Subcutaneous adipose tissue (tissue), 4 donors: ENCODE results near the gene SP6. TPM values are rescaled to one million over a fixed set of nuclear protein-coding genes. Genes with fewer than 3 reads are reported as not detected.

Experiments used
- CTCF ChIP-seq: fragments of 450-650 bp; IDR thresholded peaks from one replicate; pipeline ENCODE4 v1.5.1; 2016; ENCODE audit warnings: low read depth, mild to moderate bottlenecking, control low read depth, antibody characterized with exemption, moderate library complexity
- total RNA-seq, 4 donors: library from RNA; depleted of rRNA; stranded (reverse); fragments of >200 nt; gene quantifications; one replicate each; pipeline ENCODE4 v1.1.0, GENCODE V29; 2016

SP6 gene
- total RNA-seq, 4 donors from 2014 or later, result 0.16 to 1.3 (median 0.17) TPM; not detected in 1

DNA sequence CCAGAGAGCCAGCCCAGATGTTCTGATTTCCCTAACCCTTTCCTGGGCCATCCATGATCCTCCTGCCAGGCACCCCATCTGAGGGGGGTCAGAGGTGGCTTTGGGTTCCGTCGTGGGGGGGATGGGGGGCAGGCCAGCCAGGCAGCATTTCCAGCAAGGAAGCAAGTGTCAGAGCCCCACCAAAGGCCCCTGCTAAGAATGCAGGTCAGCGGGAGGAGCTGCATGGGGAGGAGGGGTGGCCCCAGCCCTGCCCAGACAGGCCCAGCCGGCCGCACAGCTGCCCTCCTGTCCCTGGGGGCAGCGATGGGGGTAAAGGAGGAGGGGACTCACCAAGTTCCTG is 7.6 kb downstream of the SP6 start:
- no peak for TF ChIP-seq CTCF

DNA sequence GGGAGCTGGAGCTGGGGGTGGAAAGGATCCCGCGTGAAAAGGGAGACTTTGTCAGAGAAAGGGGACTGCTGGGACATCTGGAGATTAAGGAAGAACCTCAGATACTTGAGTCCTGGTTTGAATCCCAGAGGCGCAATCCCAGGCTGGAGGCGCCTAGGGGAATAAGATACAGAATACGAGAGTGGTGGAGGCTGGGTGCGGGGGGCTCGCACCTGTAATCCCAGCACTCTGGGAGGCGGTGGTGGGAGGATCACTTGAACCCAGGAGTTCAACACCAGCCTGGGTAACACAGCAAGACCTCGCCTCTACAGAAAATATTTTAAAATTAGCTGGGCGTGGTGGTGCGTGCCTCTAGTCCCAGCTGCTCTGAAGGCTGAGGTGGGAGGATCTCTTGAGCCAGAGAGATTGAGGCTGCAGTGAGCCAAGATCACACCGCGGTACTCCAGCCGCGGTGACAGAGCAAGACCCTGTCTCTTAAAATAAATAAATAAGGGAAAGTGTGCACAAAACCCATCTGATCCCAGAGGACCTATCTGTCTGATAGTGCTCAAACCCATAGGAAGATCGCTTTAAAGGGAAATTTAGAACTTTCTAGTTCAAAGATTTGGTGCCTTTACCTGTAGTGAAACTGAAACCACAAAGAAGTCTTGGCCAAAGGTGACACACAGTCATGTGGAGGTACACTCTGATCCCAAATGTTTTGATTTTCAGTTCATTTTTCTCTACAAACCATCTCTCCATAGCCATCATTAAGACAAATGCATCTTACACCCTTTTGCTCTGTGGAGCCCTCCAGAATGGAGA is 9.3 kb downstream of the SP6 start:
- no peak for TF ChIP-seq CTCF

DNA sequence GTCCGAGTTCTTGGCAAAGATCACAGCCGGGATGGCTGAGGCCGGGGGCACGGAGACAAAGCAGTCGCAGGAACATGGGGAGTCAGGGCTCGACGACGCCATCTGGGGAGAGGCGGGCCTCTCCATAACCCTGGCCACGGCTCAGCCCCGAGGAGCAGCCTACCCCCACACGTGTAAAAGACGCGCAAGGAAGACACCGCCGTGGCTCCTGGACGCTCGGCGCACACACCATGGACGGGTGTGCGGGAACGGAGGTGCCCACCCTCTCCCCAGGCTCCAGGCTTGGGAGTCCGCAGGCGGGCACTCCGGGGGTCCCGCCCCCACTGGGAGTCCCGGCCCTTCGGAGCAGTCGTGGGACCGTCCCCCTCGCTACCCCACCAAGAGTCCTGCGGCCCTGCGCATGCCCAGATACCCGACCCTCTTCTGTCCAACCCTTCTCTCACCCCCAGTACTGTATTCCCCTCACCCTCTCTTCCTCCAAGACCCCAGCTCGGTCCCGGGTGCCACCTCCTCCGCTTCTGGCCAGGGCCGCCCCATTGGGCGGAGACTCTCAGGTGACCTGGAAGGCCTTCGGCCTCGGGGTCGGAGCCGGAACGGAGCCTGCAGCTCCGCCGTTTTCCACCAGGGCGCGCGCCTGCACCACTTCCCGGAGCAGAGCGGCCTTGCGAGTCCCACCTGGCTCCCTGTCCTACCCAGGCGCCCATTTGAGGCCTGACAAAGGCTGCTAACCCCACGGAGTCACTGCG is 10.0 kb downstream of the SP6 start, which contains the start of gene SCRN2:
TSS of gene SCRN2 (minus strand) at position 532 of the 746 bp plus-strand sequence. CDS start at position 102, 430 bp downstream.
- no peak for TF ChIP-seq CTCF

DNA sequence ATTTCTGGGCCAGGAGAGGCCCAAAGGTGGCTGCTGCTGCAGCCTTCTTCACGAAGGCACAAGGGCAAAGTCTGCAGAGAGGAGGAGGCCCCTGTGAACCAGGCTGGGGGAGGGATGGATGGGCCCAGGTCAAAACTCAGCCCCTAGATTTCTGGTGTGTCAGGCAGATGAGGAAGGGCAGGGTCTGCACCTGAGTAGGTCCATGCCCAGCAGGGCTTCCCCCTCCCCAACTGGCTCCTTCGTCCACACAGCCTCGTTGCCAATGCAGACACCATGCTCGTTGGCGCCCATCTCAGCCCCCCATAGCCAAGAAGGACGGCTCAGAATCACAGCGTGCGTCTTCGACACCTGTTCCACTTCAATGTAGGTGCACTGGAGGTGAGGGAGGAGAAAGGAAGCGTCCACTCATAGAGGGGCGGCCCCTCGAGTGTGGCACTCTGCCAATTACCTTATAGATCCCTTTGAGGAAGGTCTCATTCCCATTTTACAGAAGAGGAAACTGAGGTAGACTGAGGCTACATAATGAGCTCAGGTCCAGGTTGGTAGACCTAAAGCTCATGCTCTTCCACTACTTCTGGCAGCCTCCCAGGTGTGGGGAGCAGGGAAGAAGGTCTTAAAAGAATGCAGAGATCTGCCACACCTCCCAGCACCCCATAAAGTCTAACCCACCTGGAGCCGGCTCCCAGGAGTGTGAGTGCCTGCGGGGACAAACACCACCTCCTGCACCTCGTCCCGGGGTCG is 10.8 kb downstream of the SP6 start:
- no peak for TF ChIP-seq CTCF

GRCh38 chr17:47839071-47839470 is 11.9 kb downstream of the SP6 start:
- no peak for TF ChIP-seq CTCF

DNA sequence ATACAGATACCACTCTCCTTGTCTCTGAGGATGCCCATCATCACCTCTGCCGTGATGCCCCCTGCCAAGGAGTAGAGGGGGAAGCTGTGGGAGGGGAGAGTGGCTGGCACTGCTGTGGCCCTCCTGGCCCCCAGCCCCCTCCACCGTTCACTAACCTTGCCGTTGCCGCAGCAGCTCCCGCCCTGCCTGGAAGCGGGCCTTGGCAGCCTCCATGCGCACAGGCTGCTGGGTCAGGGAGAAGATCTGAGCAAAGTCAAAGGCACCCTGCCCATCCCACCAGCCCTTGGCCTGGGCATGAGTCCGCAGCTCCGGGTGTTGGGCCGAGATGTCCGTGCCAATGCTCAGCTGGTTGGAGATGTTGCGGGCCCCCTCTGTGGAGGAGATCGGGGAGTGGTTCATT is 12.3 kb downstream of the SP6 start:
- TF ChIP-seq CTCF, result no peak
